Midbrain (tissue), 1 donor: ENCODE results near the gene RPP14.
"Not testable (repeated sequence)": the region's sequence is repeated elsewhere in the genome, so short reads cannot be mapped to it uniquely, and the experiment has no call there.

ENCODE experiments used
- DNase-seq: peaks from one replicate; lab custom pipeline; 2025; lab: John Stamatoyannopoulos, UW

RPP14 gene

GRCh38 chr3:58331593-58332152 lies 25.6 kb downstream of the RPP14 start:
- DNase-seq: no peak

GRCh38 chr3:58332575-58333188 lies 26.6 kb downstream of the RPP14 start, which contains the start of gene PXK:
PXK (plus strand) TSS chr3:58332892; CDS start chr3:58332989, 97 bp downstream.
- DNase-seq: peak; percentile 81

- peak; percentile 39 for DNase-seq
These were observed 27.4 kb downstream of the RPP14 start for GRCh38 chr3:58333206-58334012.

GRCh38 chr3:58334013-58334321 lies 27.9 kb downstream of the RPP14 start:
- DNase-seq: peak; percentile 79

- DNase-seq: no peak
These were observed 28.4 kb downstream of the RPP14 start for GRCh38 chr3:58334506-58334884.

- no peak for DNase-seq
These were observed 29.6 kb downstream of the RPP14 start for GRCh38 chr3:58335652-58335947.

- no peak for DNase-seq
These were observed 30.3 kb downstream of the RPP14 start for GRCh38 chr3:58336135-58336882.

- DNase-seq: no peak
These were observed 31.1 kb downstream of the RPP14 start for GRCh38 chr3:58337190-58337589.

- DNase-seq: not testable (repeated sequence)
These were observed 33.1 kb downstream of the RPP14 start for GRCh38 chr3:58339146-58339545.

GRCh38 chr3:58340594-58341244 lies 34.7 kb downstream of the RPP14 start:
- no peak for DNase-seq

GRCh38 chr3:58341376-58341775 lies 35.3 kb downstream of the RPP14 start:
- DNase-seq: no peak

- DNase-seq: peak; percentile 28
These were observed 36.6 kb downstream of the RPP14 start for GRCh38 chr3:58342676-58343075.

GRCh38 chr3:58345457-58345856 lies 39.4 kb downstream of the RPP14 start:
- no peak for DNase-seq

- DNase-seq: no peak
These were observed 40.3 kb downstream of the RPP14 start for GRCh38 chr3:58346368-58346767.

GRCh38 chr3:58347984-58348383 lies 41.9 kb downstream of the RPP14 start:
- no peak for DNase-seq

GRCh38 chr3:58349792-58350626 lies 44.0 kb downstream of the RPP14 start:
- no peak for DNase-seq

- no peak for DNase-seq
These were observed 44.6 kb downstream of the RPP14 start for GRCh38 chr3:58350627-58351013.

GRCh38 chr3:58351920-58352319 lies 45.9 kb downstream of the RPP14 start:
- no peak for DNase-seq

GRCh38 chr3:58352626-58353025 lies 46.6 kb downstream of the RPP14 start:
- DNase-seq: no peak

- DNase-seq: no peak
These were observed 47.9 kb downstream of the RPP14 start for GRCh38 chr3:58353722-58354553.

- no peak for DNase-seq
These were observed 49.1 kb downstream of the RPP14 start for GRCh38 chr3:58355179-58355578.
